ENCODE results near the gene MIS18BP1.

DNA sequence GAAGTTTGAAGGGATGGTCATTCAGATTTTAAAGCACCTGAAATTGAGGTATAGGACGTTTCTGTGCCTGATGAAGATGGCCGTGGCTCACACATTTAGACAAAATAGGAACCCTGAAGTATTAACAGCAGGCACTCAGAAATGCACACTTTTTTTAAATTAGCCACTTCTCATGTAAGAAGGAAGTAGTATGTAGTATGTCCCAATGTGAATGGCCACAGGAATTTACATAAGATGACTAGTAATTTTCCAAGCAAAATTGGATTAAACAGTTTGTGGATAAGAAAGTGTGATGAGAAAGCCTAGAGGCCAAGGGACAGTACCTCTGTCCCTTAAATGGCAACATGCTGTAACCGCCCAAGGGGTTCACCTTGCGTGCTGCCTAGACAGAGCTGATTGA, 1.8 kb upstream of the MIS18BP1 start:
- TF ChIP-seq EP300 (IDR thresholded peaks at IDR 0.05) (no peak), POLR2A (IDR thresholded peaks at IDR 0.05) (no peak), POLR2AphosphoS5 (IDR thresholded peaks at IDR 0.05) (no peak)
- TF ChIP-seq, protein P1, sequence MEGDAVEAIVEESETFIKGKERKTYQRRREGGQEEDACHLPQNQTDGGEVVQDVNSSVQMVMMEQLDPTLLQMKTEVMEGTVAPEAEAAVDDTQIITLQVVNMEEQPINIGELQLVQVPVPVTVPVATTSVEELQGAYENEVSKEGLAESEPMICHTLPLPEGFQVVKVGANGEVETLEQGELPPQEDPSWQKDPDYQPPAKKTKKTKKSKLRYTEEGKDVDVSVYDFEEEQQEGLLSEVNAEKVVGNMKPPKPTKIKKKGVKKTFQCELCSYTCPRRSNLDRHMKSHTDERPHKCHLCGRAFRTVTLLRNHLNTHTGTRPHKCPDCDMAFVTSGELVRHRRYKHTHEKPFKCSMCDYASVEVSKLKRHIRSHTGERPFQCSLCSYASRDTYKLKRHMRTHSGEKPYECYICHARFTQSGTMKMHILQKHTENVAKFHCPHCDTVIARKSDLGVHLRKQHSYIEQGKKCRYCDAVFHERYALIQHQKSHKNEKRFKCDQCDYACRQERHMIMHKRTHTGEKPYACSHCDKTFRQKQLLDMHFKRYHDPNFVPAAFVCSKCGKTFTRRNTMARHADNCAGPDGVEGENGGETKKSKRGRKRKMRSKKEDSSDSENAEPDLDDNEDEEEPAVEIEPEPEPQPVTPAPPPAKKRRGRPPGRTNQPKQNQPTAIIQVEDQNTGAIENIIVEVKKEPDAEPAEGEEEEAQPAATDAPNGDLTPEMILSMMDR (IDR thresholded peaks at IDR 0.05), result no peak

All from sigmoid colon (tissue), 4 donors.